Neuron (in vitro differentiated cells): ENCODE measurements around the gene PTPN13.

Experiments
- H2AFZ ChIP-seq: one replicate; pipeline ENCODE4 v1.6.1; 2013; ENCODE audit warnings: low read depth, mild to moderate bottlenecking, inconsistent platforms, low read length, moderate library complexity
- H3K27me3 ChIP-seq: one replicate; pipeline ENCODE4 v1.6.1; 2013; ENCODE audit warnings: low read length; ENCODE audit not compliant: insufficient read depth
- H3K36me3 ChIP-seq: one replicate; pipeline ENCODE4 v1.6.1; 2013; ENCODE audit warnings: low read length; ENCODE audit not compliant: insufficient read depth
- H3K4me1 ChIP-seq: one replicate; pipeline ENCODE4 v1.6.1; 2013; ENCODE audit warnings: low read length; ENCODE audit not compliant: insufficient read depth
- H3K4me3 ChIP-seq: 2 replicates; pipeline ENCODE4 v1.5.1; 2013; ENCODE audit warnings: mild to moderate bottlenecking, low read length, moderate library complexity
- H3K9me3 ChIP-seq: one replicate; pipeline ENCODE4 v1.6.1; 2013; ENCODE audit warnings: low read length

The PTPN13 gene

GRCh38 chr4:86593688-86594558 lies at the start of gene PTPN13:
TSS of gene PTPN13 (plus strand) at chr4:86594315. CDS start at chr4:86635257, 40,942 bp downstream.
- peaks cover 18% of the 10 kb centered on the region for H3K4me1 ChIP-seq
- no peaks in the 10 kb centered on the region for H3K9me3 ChIP-seq
- H2AFZ ChIP-seq = peak within 1 kb of the TSS; percentile 49
- peak within 1 kb of the TSS; percentile 83 for H3K4me3 ChIP-seq
- H3K27me3 ChIP-seq = no peaks in the 10 kb centered on the region
- H3K36me3 ChIP-seq = no peaks in the 10 kb centered on the region

DNA sequence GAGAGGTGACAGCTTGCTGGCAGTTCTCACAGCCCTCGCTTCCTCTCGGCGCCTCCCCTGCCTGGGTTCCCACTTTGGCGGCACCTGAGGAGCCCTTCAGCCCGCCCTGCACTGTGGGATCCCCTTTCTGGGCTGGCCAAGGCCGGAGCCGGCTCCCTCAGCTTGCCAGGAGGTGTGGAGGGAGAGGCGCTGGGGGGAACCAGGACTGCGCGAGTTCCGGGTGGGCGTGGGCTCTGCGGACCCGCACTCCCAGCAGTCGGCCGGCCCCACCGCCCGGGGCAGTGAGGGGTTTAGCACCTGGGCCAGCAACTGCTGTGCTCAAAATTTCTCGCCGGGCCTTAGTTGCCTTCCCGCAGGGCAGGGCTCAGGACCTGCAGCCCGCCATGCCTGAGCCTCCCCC lies 47.0 kb upstream of the PTPN13 start:
- Histone ChIP-seq H3K27me3 (no peaks in the 10 kb centered on the region), H2AFZ (no peak overlapping the region), H3K4me3 (no peak overlapping the region), H3K36me3 (peaks cover 6% of the 10 kb centered on the region), H3K4me1 (peaks cover 12% of the 10 kb centered on the region), H3K9me3 (no peaks in the 10 kb centered on the region)

- H3K27me3 ChIP-seq = no peaks in the 10 kb centered on the region
- H3K36me3 ChIP-seq = peaks cover 6% of the 10 kb centered on the region
- no peak overlapping the region for H3K4me3 ChIP-seq
- H3K9me3 ChIP-seq = no peaks in the 10 kb centered on the region
- H2AFZ ChIP-seq = no peak overlapping the region
- H3K4me1 ChIP-seq = peaks cover 6% of the 10 kb centered on the region
Observed at GRCh38 chr4:86549163-86549788, 44.8 kb upstream of the PTPN13 start.

- Histone ChIP-seq H2AFZ (no peak overlapping the region), H3K36me3 (peaks cover 6% of the 10 kb centered on the region), H3K9me3 (no peaks in the 10 kb centered on the region), H3K4me1 (no peaks in the 10 kb centered on the region), H3K4me3 (no peak overlapping the region), H3K27me3 (no peaks in the 10 kb centered on the region)
Observed at GRCh38 chr4:86551387-86551786, 42.7 kb upstream of the PTPN13 start.

- Histone ChIP-seq H3K4me3 (no peak overlapping the region), H2AFZ (no peak overlapping the region), H3K9me3 (no peaks in the 10 kb centered on the region), H3K4me1 (no peaks in the 10 kb centered on the region), H3K27me3 (no peaks in the 10 kb centered on the region), H3K36me3 (peaks cover 3% of the 10 kb centered on the region)
Observed at GRCh38 chr4:86554646-86555045, 39.5 kb upstream of the PTPN13 start.

GRCh38 chr4:86556791-86557415 lies 37.2 kb upstream of the PTPN13 start:
- H2AFZ ChIP-seq = no peak overlapping the region
- no peak overlapping the region for H3K4me3 ChIP-seq
- H3K36me3 ChIP-seq = no peaks in the 10 kb centered on the region
- H3K4me1 ChIP-seq = no peaks in the 10 kb centered on the region
- H3K9me3 ChIP-seq = no peaks in the 10 kb centered on the region
- H3K27me3 ChIP-seq = no peaks in the 10 kb centered on the region

- H3K4me3 ChIP-seq = no peak overlapping the region
- H3K27me3 ChIP-seq = no peaks in the 10 kb centered on the region
- H3K4me1 ChIP-seq = no peaks in the 10 kb centered on the region
- no peaks in the 10 kb centered on the region for H3K36me3 ChIP-seq
- no peaks in the 10 kb centered on the region for H3K9me3 ChIP-seq
- H2AFZ ChIP-seq = no peak overlapping the region
Observed at GRCh38 chr4:86557526-86557925, 36.6 kb upstream of the PTPN13 start.

DNA sequence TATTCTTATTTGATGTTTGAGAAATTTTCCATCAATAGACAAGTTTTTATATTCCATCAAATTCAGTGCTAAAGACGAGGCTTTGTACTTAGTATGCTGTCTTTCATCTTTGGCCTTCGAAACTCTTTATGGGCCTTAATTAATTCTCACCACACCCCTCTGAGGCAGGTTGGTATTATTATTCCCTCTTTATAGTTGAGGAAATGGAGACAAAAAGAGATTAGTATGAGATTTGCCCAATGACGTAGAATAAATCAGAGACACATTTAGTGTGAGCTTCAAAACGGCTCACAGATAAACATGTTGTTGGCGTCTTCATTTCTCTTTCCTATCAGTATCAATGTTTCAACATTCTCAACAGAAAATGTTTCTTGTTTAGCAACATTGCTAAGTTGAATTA lies 35.9 kb upstream of the PTPN13 start:
- no peaks in the 10 kb centered on the region for H3K27me3 ChIP-seq
- H3K36me3 ChIP-seq = no peaks in the 10 kb centered on the region
- no peak overlapping the region for H3K4me3 ChIP-seq
- no peak overlapping the region for H2AFZ ChIP-seq
- no peaks in the 10 kb centered on the region for H3K9me3 ChIP-seq
- no peaks in the 10 kb centered on the region for H3K4me1 ChIP-seq

GRCh38 chr4:86558797-86559196 lies 35.3 kb upstream of the PTPN13 start:
- H3K27me3 ChIP-seq = no peaks in the 10 kb centered on the region
- H3K9me3 ChIP-seq = no peaks in the 10 kb centered on the region
- no peak overlapping the region for H2AFZ ChIP-seq
- H3K4me3 ChIP-seq = no peak overlapping the region
- no peaks in the 10 kb centered on the region for H3K4me1 ChIP-seq
- no peaks in the 10 kb centered on the region for H3K36me3 ChIP-seq

DNA sequence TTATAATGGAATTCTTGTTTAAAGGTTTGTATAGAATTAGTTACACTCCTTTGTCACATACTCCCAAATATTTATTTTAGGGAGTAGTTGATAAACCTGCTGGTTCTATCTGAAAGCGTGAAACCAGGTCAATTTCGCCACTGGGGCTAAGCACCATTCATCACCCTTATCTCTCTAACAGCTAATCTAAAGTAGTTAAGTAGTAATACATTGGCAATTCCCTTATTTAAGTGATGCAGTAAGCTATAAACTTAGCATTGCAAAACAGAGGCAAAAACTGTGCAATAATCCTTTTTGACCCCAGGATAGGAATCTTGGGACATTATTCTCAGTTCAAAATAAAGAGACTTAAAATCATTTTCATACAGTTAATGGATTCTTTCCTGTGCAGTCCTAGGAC lies 33.7 kb upstream of the PTPN13 start:
- Histone ChIP-seq H3K9me3 (no peaks in the 10 kb centered on the region), H3K4me3 (no peak overlapping the region), H3K36me3 (no peaks in the 10 kb centered on the region), H3K4me1 (no peaks in the 10 kb centered on the region), H3K27me3 (no peaks in the 10 kb centered on the region), H2AFZ (no peak overlapping the region)

DNA sequence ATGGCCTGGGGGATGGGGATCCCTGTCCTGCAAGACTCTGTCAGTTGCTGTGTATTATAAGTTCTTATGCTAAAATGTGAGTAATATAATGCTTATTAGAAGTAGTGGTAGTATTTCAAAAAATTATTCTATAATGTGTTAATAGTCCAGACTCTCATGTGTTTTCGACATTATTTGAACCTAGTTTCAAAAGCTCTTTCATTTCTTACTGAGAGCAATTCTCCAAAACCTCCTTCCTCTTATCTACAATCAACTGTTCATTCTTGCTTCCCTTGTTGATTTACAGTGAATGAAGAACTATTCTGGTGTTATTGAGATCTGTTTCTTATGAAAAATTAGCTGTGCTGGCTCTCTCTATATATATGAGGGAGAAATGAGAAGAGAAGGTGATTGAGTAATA lies 32.9 kb upstream of the PTPN13 start:
- Histone ChIP-seq H3K4me3 (no peak overlapping the region), H2AFZ (no peak overlapping the region), H3K36me3 (no peaks in the 10 kb centered on the region), H3K9me3 (no peaks in the 10 kb centered on the region), H3K4me1 (no peaks in the 10 kb centered on the region), H3K27me3 (no peaks in the 10 kb centered on the region)

- Histone ChIP-seq H3K4me1 (no peaks in the 10 kb centered on the region), H3K9me3 (no peaks in the 10 kb centered on the region), H3K36me3 (no peaks in the 10 kb centered on the region), H2AFZ (no peak overlapping the region), H3K27me3 (no peaks in the 10 kb centered on the region), H3K4me3 (no peak overlapping the region)
Observed at GRCh38 chr4:86563416-86563815, 30.7 kb upstream of the PTPN13 start.

GRCh38 chr4:86564795-86565194 lies 29.3 kb upstream of the PTPN13 start:
- no peak overlapping the region for H3K4me3 ChIP-seq
- H3K27me3 ChIP-seq = no peaks in the 10 kb centered on the region
- no peaks in the 10 kb centered on the region for H3K4me1 ChIP-seq
- H3K9me3 ChIP-seq = no peaks in the 10 kb centered on the region
- no peaks in the 10 kb centered on the region for H3K36me3 ChIP-seq
- H2AFZ ChIP-seq = no peak overlapping the region
